Liver (tissue), 3 donors: ENCODE measurements around the gene ZSWIM6.

Source experiments
- ATF3 ChIP-seq: IDR thresholded peaks from 2 replicates; pipeline ENCODE4 v1.6.1; 2016; ENCODE audit warnings: antibody characterized with exemption
- CTCF ChIP-seq: fragments of 150-350 bp; IDR thresholded peaks from 2 replicates; pipeline ENCODE4 v1.5.1; 2017; ENCODE audit warnings: improper control_type of control experiment, low read depth, low read length; ENCODE audit not compliant: missing input control
- GABPA ChIP-seq, 2 donors: IDR thresholded peaks in 1 of 2; conservative IDR thresholded peaks in 1 of 2; 2 replicates each; pipeline ENCODE4 v1.6.1; 2016; ENCODE audit warnings: antibody characterized with exemption in 2 of 2, mild to moderate bottlenecking in 1 of 2, moderate library complexity in 1 of 2
- RAD21 ChIP-seq, 2 donors: IDR thresholded peaks; 2 replicates each; pipeline ENCODE4 v1.6.1; 2016; ENCODE audit warnings: antibody characterized with exemption in 2 of 2, mild to moderate bottlenecking in 2 of 2
- TAF1 ChIP-seq: conservative IDR thresholded peaks from 2 replicates; pipeline ENCODE4 v1.6.1; 2016; ENCODE audit warnings: antibody characterized with exemption, mild to moderate bottlenecking
- donor health status: healthy.
- donor health status: healthy.

- TF ChIP-seq CTCF (no peak), GABPA (IDR thresholded peaks at IDR 0.05 in 1 of 2, conservative IDR thresholded peaks at IDR 0.05 in 1 of 2) (no peak), RAD21 (IDR thresholded peaks at IDR 0.05) (no peak), TAF1 (no peak), ATF3 (no peak)
Observed at GRCh38 chr5:61333321-61333953, 1.4 kb downstream of the ZSWIM6 start.
